IMR-90 (cell line): ENCODE measurements around the gene TRPC6.

ENCODE experiments used
- CTCF ChIP-seq: conservative IDR thresholded peaks from 2 replicates; pipeline ENCODE4 v1.5.1; 2012; ENCODE audit warnings: mild to moderate bottlenecking, low read depth, low read length, improper control_type of control experiment
- FOS ChIP-seq: fragments of 150-350 bp; IDR thresholded peaks from 2 replicates; pipeline ENCODE4 v1.6.1; 2016; ENCODE audit warnings: low read depth, low read length
- POLR2A ChIP-seq: IDR thresholded peaks from 2 replicates; pipeline ENCODE4 v1.6.1; 2012; ENCODE audit warnings: mild to moderate bottlenecking, low read depth, low read length

- no peak for TF ChIP-seq FOS
- TF ChIP-seq POLR2A, result no peak
- no peak for TF ChIP-seq CTCF
Measured at GRCh38 chr11:101510591-101510990, 73.2 kb downstream of the TRPC6 start.
